CD14-positive monocyte (primary cell): Measurements from ENCODE around the gene URM1. TPM values are rescaled to one million over a fixed set of nuclear protein-coding genes. Genes with fewer than 3 reads are reported as not detected.

Source experiments
- DNase-seq, 3 donors: peaks; one replicate each; pipeline ENCODE4 v3.0.0-alpha.2; 2011 to 2022
- H2AFZ ChIP-seq: 2 replicates; pipeline ENCODE4 v1.6.0; 2012; ENCODE audit warnings: mild to moderate bottlenecking, low read depth, low read length, inconsistent platforms; ENCODE audit not compliant: insufficient read depth, poor library complexity, severe bottlenecking
- H3K27ac ChIP-seq, 2 donors: 1 replicate in 1 of 2; 2 replicates in 1 of 2; pipeline ENCODE4 v1.5.1; 2012 to 2013; ENCODE audit warnings: low read length in 2 of 2, control low read depth in 1 of 2, inconsistent platforms in 1 of 2, low read depth in 1 of 2, mild to moderate bottlenecking in 1 of 2
- H3K27me3 ChIP-seq, 2 donors: one replicate each; pipeline versions ENCODE4 v1.6.0 to v1.6.1; 2011 to 2013; ENCODE audit warnings: low read length in 2 of 2; ENCODE audit not compliant: control insufficient read depth in 2 of 2, insufficient read depth in 2 of 2
- H3K36me3 ChIP-seq, 2 donors: replicated peaks in 1 of 2; 1 replicate in 1 of 2; 2 replicates in 1 of 2; pipeline versions ENCODE4 v1.5.1 to v1.6.1; 2012 to 2013; ENCODE audit warnings: low read length in 2 of 2, control low read depth in 1 of 2, inconsistent platforms in 1 of 2, mild to moderate bottlenecking in 1 of 2; ENCODE audit not compliant: insufficient read depth in 2 of 2, control insufficient read depth in 1 of 2
- H3K4me1 ChIP-seq, 2 donors: 1 replicate in 1 of 2; 2 replicates in 1 of 2; pipeline versions ENCODE4 v1.5.1 to v1.6.1; 2012 to 2013; ENCODE audit warnings: low read length in 2 of 2, control low read depth in 1 of 2, inconsistent platforms in 1 of 2, mild to moderate bottlenecking in 1 of 2, moderate library complexity in 1 of 2; ENCODE audit not compliant: insufficient read depth in 2 of 2, control insufficient read depth in 1 of 2
- H3K4me2 ChIP-seq: replicated peaks from 2 replicates; pipeline ENCODE3; 2012; ENCODE audit warnings: low read length, moderate library complexity, mild to moderate bottlenecking; ENCODE audit not compliant: poor library complexity, severe bottlenecking; ENCODE audit errors: extremely low read depth
- H3K4me3 ChIP-seq, 3 experiments: fragments of 200-600 bp in 1 of 3; sonication (generic) in 1 of 3; replicated peaks in 1 of 3; 1 replicate in 2 of 3; 2 replicates in 1 of 3; pipeline ENCODE4 v1.5.1; 2011 to 2013; ENCODE audit warnings: low read length in 3 of 3, mild to moderate bottlenecking in 3 of 3, control low read depth in 2 of 3, low read depth in 2 of 3, inconsistent platforms in 1 of 3, moderate library complexity in 1 of 3
- H3K79me2 ChIP-seq: 2 replicates; pipeline ENCODE4 v1.6.0; 2012; ENCODE audit warnings: mild to moderate bottlenecking, control low read depth, inconsistent platforms, low read length, moderate library complexity; ENCODE audit not compliant: insufficient read depth
- H3K9ac ChIP-seq: 2 replicates; pipeline ENCODE4 v1.6.0; 2017; ENCODE audit warnings: low read length, mild to moderate bottlenecking; ENCODE audit not compliant: insufficient read depth, poor library complexity, severe bottlenecking
- H3K9me3 ChIP-seq, 2 donors: replicated peaks in 1 of 2; 1 replicate in 1 of 2; 2 replicates in 1 of 2; pipeline versions ENCODE4 v1.5.1 to v1.6.1; 2012 to 2013; ENCODE audit warnings: low read length in 2 of 2, control low read depth in 1 of 2; ENCODE audit not compliant: control insufficient read depth in 1 of 2, insufficient read depth in 1 of 2
- H4K20me1 ChIP-seq: 2 replicates; pipeline ENCODE4 v1.6.0; 2012; ENCODE audit warnings: mild to moderate bottlenecking, low read length, control low read depth, moderate library complexity; ENCODE audit not compliant: insufficient read depth
- H3K27ac Mint-ChIP-seq, 7 donors: one replicate each; pipeline ENCODE4 v1.8.0; 2020; ENCODE audit warnings: mild to moderate bottlenecking in 7 of 7, mixed read lengths in 7 of 7, moderate library complexity in 6 of 7, inconsistent platforms in 2 of 7
- H3K27me3 Mint-ChIP-seq, 3 donors: one replicate each; pipeline ENCODE4 v1.8.0; 2021 to 2022; ENCODE audit warnings: low read depth in 3 of 3, mild to moderate bottlenecking in 3 of 3, mixed read lengths in 3 of 3, moderate library complexity in 3 of 3, inconsistent platforms in 1 of 3
- H3K36me3 Mint-ChIP-seq, 2 donors: one replicate each; pipeline ENCODE4 v1.8.0; 2020; ENCODE audit warnings: mixed read lengths in 2 of 2, inconsistent platforms in 1 of 2, mild to moderate bottlenecking in 1 of 2
- H3K4me1 Mint-ChIP-seq: one replicate; pipeline ENCODE4 v1.8.0; 2020; ENCODE audit warnings: mild to moderate bottlenecking, mixed read lengths
- H3K4me3 Mint-ChIP-seq, 2 donors: one replicate each; pipeline ENCODE4 v1.8.0; 2020; ENCODE audit warnings: mild to moderate bottlenecking in 2 of 2, mixed read lengths in 2 of 2, moderate library complexity in 1 of 2
- H3K9me3 Mint-ChIP-seq, 7 donors: one replicate each; pipeline ENCODE4 v1.8.0; 2020 to 2022; ENCODE audit warnings: mixed read lengths in 7 of 7, mild to moderate bottlenecking in 6 of 7, moderate library complexity in 6 of 7, inconsistent platforms in 2 of 7
- CTCF ChIP-seq: fragments of 200-600 bp; IDR thresholded peaks from one replicate; pipeline ENCODE4 v1.8.0; 2022; ENCODE audit warnings: antibody characterized with exemption, mild to moderate bottlenecking
- WGBS: methylation state at CpG from one replicate; pipeline ENCODE4 v1.1.5; 2013; ENCODE audit warnings: missing lambda C conversion rate; ENCODE audit not compliant: insufficient coverage; 5-methylcytosine and 5-hydroxymethylcytosine counted together
- intact Hi-C, 2 donors: fragments of 100-400 bp; cut with micrococcal nuclease; formaldehyde crosslinking; loops; one replicate each; pipeline versions ENCODE4 v1.15.0 to v1.15.1; 2023
- polyA plus RNA-seq, 3 donors: library from polyadenylated mRNA; depleted of rRNA in 1 of 3; unstranded in 2 of 3; stranded (reverse) in 1 of 3; fragments of 300-500 nt in 2 of 3; fragments of >200 nt in 1 of 3; fragmentation: Illumina TruSeq in 2 of 3; gene quantifications; 1 replicate in 2 of 3; 2 replicates in 1 of 3; pipeline ENCODE4 v1.2.3, GENCODE V29; 2012 to 2021

URM1 gene
- polyA plus RNA-seq, 3 donors, result 37.5 to 39.7 (median 38.3) TPM

DNA sequence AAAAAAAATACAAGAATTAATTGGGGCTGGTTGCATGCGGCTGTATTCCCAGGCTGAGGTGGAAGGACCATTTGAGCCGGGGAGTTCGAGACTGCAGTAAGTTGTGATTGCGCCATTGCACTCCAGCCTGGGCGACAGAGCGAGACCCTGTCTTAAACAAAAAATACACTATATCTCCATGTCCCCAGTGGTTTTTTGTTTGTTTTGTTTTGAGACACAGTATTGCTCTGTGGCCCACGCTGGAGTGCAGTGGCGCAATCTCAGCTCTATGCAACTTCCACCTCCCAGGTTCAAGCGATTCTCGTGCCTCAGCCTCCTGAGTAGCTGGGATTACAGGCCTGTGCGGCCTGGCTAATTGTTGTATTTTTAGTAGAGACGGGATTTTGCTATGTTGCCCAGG is 47.4 kb upstream of the URM1 start:
- Mint-ChIP-seq H3K27ac (peak overlapping the region in 3 of 7 donors; percentile 18 to 97 (median 97)), H3K4me3 (peak overlapping the region in 1 of 2 donors; percentile 90), H3K27me3 (peaks cover 0 to 3% (median 1%) of the 10 kb centered on the region in 3 donors), H3K9me3 (no peaks in the 10 kb centered on the region), H3K36me3 (peaks cover 22 to 27% of the 10 kb centered on the region in 2 donors), H3K4me1 (peaks cover 14% of the 10 kb centered on the region)
- H3K9me3 ChIP-seq, result no peaks in the 10 kb centered on the region
- H3K4me3 ChIP-seq, result peak overlapping the region in 1 of 3 experiments; percentile 96
- peak overlapping the region; percentile 98 for H3K4me2 ChIP-seq
- DNase-seq, result no peak
- H3K27me3 ChIP-seq, result no peaks in the 10 kb centered on the region
- intact Hi-C loops, result loop anchor here (2.0 to 10.0 kb wide), 5 partner anchors 17 to 134 kb away; partner anchors contain the start of genes GOLGA2 (in 2 of the 2), SWI5 (in 2 of the 2), URM1 (in 2 of the 2) and ODF2 (in 1 of the 2)
- no peak for TF ChIP-seq CTCF
- peaks cover 30% of the 10 kb centered on the region for H3K79me2 ChIP-seq
- H2AFZ ChIP-seq, result no peak overlapping the region
- H3K36me3 ChIP-seq, result peaks cover 8 to 27% of the 10 kb centered on the region in 2 donors
- peak overlapping the region; percentile 71 for H3K9ac ChIP-seq
- WGBS, result no CpG with 5 or more reads among the region's 12 CpGs
- H4K20me1 ChIP-seq, result no peaks in the 10 kb centered on the region
- H3K27ac ChIP-seq, result peak overlapping the region in 1 of 2 donors; percentile 86
- peaks cover 20 to 23% of the 10 kb centered on the region in 2 donors for H3K4me1 ChIP-seq

DNA sequence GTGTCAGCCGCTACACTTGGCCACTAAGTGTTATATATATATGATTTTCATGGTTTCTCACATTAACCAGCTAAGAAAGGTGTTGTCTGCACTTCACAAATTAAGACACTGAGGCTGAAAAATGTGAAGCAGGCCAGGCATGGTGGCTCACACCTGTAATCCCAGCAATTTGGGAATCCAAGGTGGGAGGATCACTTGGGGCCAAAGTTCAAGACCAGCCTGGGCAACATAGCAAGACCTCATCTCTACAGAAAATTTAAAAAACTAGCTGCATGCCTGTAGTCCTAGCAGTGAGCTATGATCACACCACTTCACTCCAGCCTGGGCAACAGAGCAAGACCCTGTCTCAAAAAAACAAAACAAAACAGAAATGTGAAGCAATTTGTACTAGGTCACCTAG is 46.8 kb upstream of the URM1 start:
- H3K27me3 ChIP-seq, result no peaks in the 10 kb centered on the region
- no peak overlapping the region for H2AFZ ChIP-seq
- intact Hi-C loops, result loop anchor here (5.0 to 10.0 kb wide), 3 partner anchors 47 to 133 kb away; partner anchors contain the start of genes GOLGA2 (in 2 of the 2), SWI5 (in 2 of the 2), ODF2 (in 1 of the 2) and URM1 (in 1 of the 2)
- peaks cover 8 to 30% of the 10 kb centered on the region in 2 donors for H3K36me3 ChIP-seq
- DNase-seq, result no peak
- H3K4me3 ChIP-seq, result no peak overlapping the region
- Mint-ChIP-seq H3K4me3 (no peak overlapping the region), H3K36me3 (peaks cover 24 to 28% of the 10 kb centered on the region in 2 donors), H3K27ac (no peak overlapping the region), H3K4me1 (peaks cover 14% of the 10 kb centered on the region), H3K27me3 (peaks cover 0 to 3% (median 1%) of the 10 kb centered on the region in 3 donors), H3K9me3 (no peaks in the 10 kb centered on the region)
- no peak overlapping the region for H3K9ac ChIP-seq
- no CpG with 5 or more reads among the region's 1 CpG for WGBS
- H4K20me1 ChIP-seq, result no peaks in the 10 kb centered on the region
- H3K79me2 ChIP-seq, result peaks cover 30% of the 10 kb centered on the region
- H3K27ac ChIP-seq, result no peak overlapping the region
- H3K9me3 ChIP-seq, result no peaks in the 10 kb centered on the region
- no peak overlapping the region for H3K4me2 ChIP-seq
- no peak for TF ChIP-seq CTCF
- H3K4me1 ChIP-seq, result peaks cover 20 to 23% of the 10 kb centered on the region in 2 donors
